ENCODE measurements around the gene LZTR1.

DNA sequence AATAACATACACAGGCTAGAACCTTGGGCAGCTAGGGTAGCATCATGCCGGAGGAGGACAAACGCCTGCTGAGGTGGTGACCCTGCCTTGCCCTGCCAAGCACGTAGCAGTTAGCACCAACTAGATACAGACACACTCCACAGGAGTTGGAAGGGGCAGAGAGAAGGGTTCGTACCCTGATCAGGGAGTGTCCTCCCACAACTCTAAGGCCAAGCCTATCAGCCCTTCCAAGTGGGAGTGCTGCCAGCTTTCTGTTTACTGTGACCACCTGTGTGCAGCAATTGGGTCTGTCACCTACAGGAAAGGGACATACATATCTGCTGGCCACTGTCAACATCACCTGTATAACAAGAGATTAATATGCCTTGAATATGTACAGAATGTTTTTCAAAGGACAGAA is 21.7 kb downstream of the LZTR1 start:
- TF ChIP-seq, protein P1, sequence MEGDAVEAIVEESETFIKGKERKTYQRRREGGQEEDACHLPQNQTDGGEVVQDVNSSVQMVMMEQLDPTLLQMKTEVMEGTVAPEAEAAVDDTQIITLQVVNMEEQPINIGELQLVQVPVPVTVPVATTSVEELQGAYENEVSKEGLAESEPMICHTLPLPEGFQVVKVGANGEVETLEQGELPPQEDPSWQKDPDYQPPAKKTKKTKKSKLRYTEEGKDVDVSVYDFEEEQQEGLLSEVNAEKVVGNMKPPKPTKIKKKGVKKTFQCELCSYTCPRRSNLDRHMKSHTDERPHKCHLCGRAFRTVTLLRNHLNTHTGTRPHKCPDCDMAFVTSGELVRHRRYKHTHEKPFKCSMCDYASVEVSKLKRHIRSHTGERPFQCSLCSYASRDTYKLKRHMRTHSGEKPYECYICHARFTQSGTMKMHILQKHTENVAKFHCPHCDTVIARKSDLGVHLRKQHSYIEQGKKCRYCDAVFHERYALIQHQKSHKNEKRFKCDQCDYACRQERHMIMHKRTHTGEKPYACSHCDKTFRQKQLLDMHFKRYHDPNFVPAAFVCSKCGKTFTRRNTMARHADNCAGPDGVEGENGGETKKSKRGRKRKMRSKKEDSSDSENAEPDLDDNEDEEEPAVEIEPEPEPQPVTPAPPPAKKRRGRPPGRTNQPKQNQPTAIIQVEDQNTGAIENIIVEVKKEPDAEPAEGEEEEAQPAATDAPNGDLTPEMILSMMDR (conservative IDR thresholded peaks at IDR 0.05; ENCODE audit: low read length) = no peak
- TF ChIP-seq EZH2phosphoT487 (IDR thresholded peaks at IDR 0.05; ENCODE audit: borderline replicate concordance) = no peak
